Measurements from ENCODE around the gene VN1R5. TPM values are rescaled to one million over a fixed set of nuclear protein-coding genes. Genes with fewer than 3 reads are reported as not detected.

The VN1R5 gene
- total RNA-seq, 2 experiments from 2014 or later = not detected

GRCh38 chr1:247241691-247242090 lies 14.2 kb upstream of the VN1R5 start:
- CTCF ChIA-PET = no interaction called here
- no peaks in the 10 kb centered on the region for H3K36me3 Mint-ChIP-seq (ENCODE audit: low read depth)
- POLR2A ChIA-PET = no interaction called here
- no peak overlapping the region for H3K4me3 Mint-ChIP-seq
- no peak overlapping the region for H3K27ac Mint-ChIP-seq
- H3K27me3 Mint-ChIP-seq = no peaks in the 10 kb centered on the region
- no peak for DNase-seq
- H3K4me1 Mint-ChIP-seq = no peaks in the 10 kb centered on the region
- peaks cover 30% of the 10 kb centered on the region for H3K9me3 Mint-ChIP-seq

DNA sequence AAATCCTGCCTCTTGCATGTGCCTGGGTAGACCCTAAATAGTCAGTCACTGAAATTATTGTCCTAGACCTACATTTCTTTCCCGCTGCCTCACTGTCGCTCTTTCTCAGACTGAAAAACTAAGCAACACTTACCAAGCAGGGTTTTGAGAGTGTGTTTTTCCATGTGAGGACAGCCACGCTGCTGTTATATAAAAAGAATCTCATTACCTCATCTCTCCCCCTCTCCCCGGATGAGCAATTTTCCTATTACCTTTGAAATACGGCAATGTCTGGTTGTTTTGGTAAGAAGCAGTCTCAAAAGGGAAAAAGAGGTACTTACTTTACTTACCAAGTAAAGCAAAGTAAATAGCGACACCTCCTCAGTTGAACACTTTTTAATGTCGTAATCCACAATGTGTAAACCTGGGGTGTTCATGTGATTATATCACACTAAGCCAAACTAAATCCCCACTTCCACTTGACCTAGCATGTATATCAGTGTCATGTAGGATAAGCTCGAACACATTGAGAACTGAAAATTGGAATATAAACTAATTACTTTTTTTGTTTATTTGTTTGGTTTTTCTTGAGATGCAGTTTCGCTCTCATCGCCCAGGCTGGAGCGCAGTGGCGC lies 12.2 kb upstream of the VN1R5 start:
- H3K4me3 Mint-ChIP-seq = no peak overlapping the region
- no peaks in the 10 kb centered on the region for H3K27me3 Mint-ChIP-seq
- CTCF ChIA-PET = no interaction called here
- H3K9me3 Mint-ChIP-seq = peaks cover 29% of the 10 kb centered on the region
- POLR2A ChIA-PET = no interaction called here
- no peak for DNase-seq
- no peak overlapping the region for H3K27ac Mint-ChIP-seq
- H3K4me1 Mint-ChIP-seq = no peaks in the 10 kb centered on the region
- H3K36me3 Mint-ChIP-seq (ENCODE audit: low read depth) = no peaks in the 10 kb centered on the region

DNA sequence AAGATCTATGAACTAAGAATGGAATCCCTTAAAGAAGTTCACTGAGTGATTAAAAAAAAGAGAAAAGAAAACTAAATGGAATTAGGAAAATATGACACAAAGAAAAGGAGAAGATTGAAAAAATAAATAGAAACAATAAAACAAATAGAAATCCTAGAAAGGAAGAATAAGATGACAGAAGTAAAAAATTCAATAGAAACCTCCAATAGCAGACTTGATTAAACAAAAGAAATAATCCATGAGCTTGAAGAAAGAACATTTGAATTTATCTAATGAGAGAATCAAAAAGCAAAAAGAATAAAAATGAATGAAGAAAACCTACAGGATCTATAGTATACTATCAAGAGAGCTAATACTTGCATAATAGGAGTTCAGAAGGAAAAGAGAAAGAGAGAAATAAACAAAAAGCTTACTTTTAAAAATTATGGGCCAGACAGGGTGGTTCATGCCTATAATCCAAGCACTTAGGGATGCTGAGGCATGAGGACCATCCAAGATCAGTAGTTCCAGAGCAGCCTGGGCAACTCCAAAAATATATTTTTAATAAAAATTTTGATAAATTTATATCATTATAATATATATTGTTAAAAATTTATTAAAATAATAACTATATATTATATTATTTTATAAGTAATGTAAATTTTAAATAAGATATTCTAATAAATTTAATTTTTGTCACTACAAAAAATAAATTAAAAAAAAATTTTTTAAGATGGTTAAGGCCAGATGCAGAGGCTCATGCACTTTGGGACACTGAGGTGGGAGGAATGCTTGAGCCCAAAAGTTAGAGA lies 9.4 kb upstream of the VN1R5 start:
- Mint-ChIP-seq H3K36me3 (ENCODE audit: low read depth) (no peaks in the 10 kb centered on the region), H3K4me3 (no peak overlapping the region), H3K27me3 (no peaks in the 10 kb centered on the region), H3K4me1 (no peaks in the 10 kb centered on the region), H3K9me3 (peaks cover 35% of the 10 kb centered on the region), H3K27ac (no peak overlapping the region)
- no peak for DNase-seq
- POLR2A ChIA-PET = no interaction called here
- CTCF ChIA-PET = no interaction called here

DNA sequence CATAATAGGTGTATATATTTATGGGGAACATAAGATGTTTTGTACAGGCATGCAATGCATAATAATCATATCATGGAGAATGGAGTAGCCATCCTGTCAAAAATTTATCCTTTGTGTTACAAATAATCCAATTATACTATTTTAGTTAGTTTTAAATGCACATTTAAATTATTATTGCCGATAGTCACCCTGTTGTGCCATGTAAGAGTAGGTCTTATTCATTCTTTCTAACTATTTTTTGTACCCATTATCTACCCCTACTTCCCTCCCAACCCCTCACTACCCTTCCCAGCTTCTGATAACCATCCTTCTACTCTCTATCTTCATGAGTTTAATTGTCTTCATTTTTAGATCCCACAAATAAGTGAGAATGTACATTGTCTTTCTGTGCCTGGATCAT lies 8.3 kb upstream of the VN1R5 start:
- peaks cover 3% of the 10 kb centered on the region for H3K27me3 Mint-ChIP-seq
- no peaks in the 10 kb centered on the region for H3K4me1 Mint-ChIP-seq
- no peak overlapping the region for H3K4me3 Mint-ChIP-seq
- peaks cover 38% of the 10 kb centered on the region for H3K9me3 Mint-ChIP-seq
- ChIA-PET CTCF (interaction anchor here (0.6 kb wide), 1 partner anchor 228 kb away, joined by 4 read pairs; no protein-coding TSS in a partner anchor), POLR2A (no interaction called here)
- no peak for DNase-seq
- H3K36me3 Mint-ChIP-seq (ENCODE audit: low read depth) = no peaks in the 10 kb centered on the region
- H3K27ac Mint-ChIP-seq = no peak overlapping the region

- CTCF ChIA-PET = no interaction called here
- H3K9me3 Mint-ChIP-seq = peaks cover 16% of the 10 kb centered on the region
- no peak overlapping the region for H3K4me3 Mint-ChIP-seq
- POLR2A ChIA-PET = no interaction called here
- H3K27me3 Mint-ChIP-seq = no peaks in the 10 kb centered on the region
- no peaks in the 10 kb centered on the region for H3K4me1 Mint-ChIP-seq
- DNase-seq = no peak
- no peak overlapping the region for H3K27ac Mint-ChIP-seq
- peaks cover 3% of the 10 kb centered on the region for H3K36me3 Mint-ChIP-seq (ENCODE audit: low read depth)
Observed at GRCh38 chr1:247266053-247266452, 10.2 kb downstream of the VN1R5 start.

GRCh38 chr1:247268390-247269045 lies 12.6 kb downstream of the VN1R5 start:
- CTCF ChIA-PET = no interaction called here
- POLR2A ChIA-PET = no interaction called here
- H3K27ac Mint-ChIP-seq = no peak overlapping the region
- no peak for DNase-seq
- peaks cover 3% of the 10 kb centered on the region for H3K36me3 Mint-ChIP-seq (ENCODE audit: low read depth)
- no peaks in the 10 kb centered on the region for H3K27me3 Mint-ChIP-seq
- H3K4me3 Mint-ChIP-seq = no peak overlapping the region
- H3K9me3 Mint-ChIP-seq = peaks cover 18% of the 10 kb centered on the region
- no peaks in the 10 kb centered on the region for H3K4me1 Mint-ChIP-seq

- DNase-seq = no peak
- CTCF ChIA-PET = no interaction called here
- Mint-ChIP-seq H3K4me3 (no peak overlapping the region), H3K36me3 (ENCODE audit: low read depth) (peaks cover 3% of the 10 kb centered on the region), H3K4me1 (no peaks in the 10 kb centered on the region), H3K27me3 (no peaks in the 10 kb centered on the region), H3K9me3 (peaks cover 18% of the 10 kb centered on the region), H3K27ac (no peak overlapping the region)
- POLR2A ChIA-PET = interaction anchor here (0.6 kb wide), 1 partner anchor 185 kb away, joined by 3 read pairs; no protein-coding TSS in a partner anchor
Observed at GRCh38 chr1:247269133-247269532, 13.3 kb downstream of the VN1R5 start.

GRCh38 chr1:247270003-247270402 lies 14.1 kb downstream of the VN1R5 start:
- H3K4me3 Mint-ChIP-seq = no peak overlapping the region
- no peaks in the 10 kb centered on the region for H3K4me1 Mint-ChIP-seq
- peaks cover 11% of the 10 kb centered on the region for H3K9me3 Mint-ChIP-seq
- ChIA-PET CTCF (no interaction called here), POLR2A (no interaction called here)
- no peaks in the 10 kb centered on the region for H3K27me3 Mint-ChIP-seq
- H3K27ac Mint-ChIP-seq = no peak overlapping the region
- DNase-seq = no peak
- H3K36me3 Mint-ChIP-seq (ENCODE audit: low read depth) = peaks cover 3% of the 10 kb centered on the region

DNA sequence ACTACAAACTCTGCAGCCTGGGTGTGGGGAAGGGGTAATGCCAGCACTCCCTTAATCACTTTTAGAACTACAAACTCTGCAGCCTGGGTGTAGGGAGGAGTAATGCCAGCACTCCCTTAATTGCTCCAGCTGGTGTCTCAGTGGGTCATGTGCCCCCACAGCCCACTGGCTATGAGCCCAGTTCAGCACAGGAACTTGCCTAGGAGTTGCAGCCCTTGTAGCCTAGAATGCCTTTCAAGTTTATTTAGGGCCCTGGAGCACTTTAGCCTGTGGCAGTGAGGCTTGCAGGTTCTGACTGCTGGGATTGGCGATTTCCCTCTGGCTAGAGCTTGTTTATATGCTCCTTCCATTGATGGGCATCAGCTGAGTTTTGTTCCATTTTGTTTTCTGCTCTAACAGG lies 17.1 kb downstream of the VN1R5 start:
- CTCF ChIA-PET = no interaction called here
- peaks cover 8% of the 10 kb centered on the region for H3K9me3 Mint-ChIP-seq
- H3K27me3 Mint-ChIP-seq = no peaks in the 10 kb centered on the region
- no peak overlapping the region for H3K27ac Mint-ChIP-seq
- H3K36me3 Mint-ChIP-seq (ENCODE audit: low read depth) = peaks cover 3% of the 10 kb centered on the region
- H3K4me3 Mint-ChIP-seq = no peak overlapping the region
- H3K4me1 Mint-ChIP-seq = no peaks in the 10 kb centered on the region
- no peak for DNase-seq
- POLR2A ChIA-PET = no interaction called here

- H3K27me3 Mint-ChIP-seq = no peaks in the 10 kb centered on the region
- no peak overlapping the region for H3K27ac Mint-ChIP-seq
- no peak overlapping the region for H3K4me3 Mint-ChIP-seq
- H3K4me1 Mint-ChIP-seq = no peaks in the 10 kb centered on the region
- POLR2A ChIA-PET = no interaction called here
- peaks cover 3% of the 10 kb centered on the region for H3K36me3 Mint-ChIP-seq (ENCODE audit: low read depth)
- DNase-seq = no peak
- CTCF ChIA-PET = interaction anchor here (0.7 kb wide), 1 partner anchor 315 kb away, joined by 3 read pairs; no protein-coding TSS in a partner anchor
- H3K9me3 Mint-ChIP-seq = peaks cover 8% of the 10 kb centered on the region
Observed at GRCh38 chr1:247274605-247275256, 18.9 kb downstream of the VN1R5 start.

GRCh38 chr1:247277191-247277590 lies 21.3 kb downstream of the VN1R5 start:
- no peaks in the 10 kb centered on the region for H3K4me1 Mint-ChIP-seq
- POLR2A ChIA-PET = no interaction called here
- H3K9me3 Mint-ChIP-seq = no peaks in the 10 kb centered on the region
- H3K4me3 Mint-ChIP-seq = no peak overlapping the region
- no peaks in the 10 kb centered on the region for H3K27me3 Mint-ChIP-seq
- no peak overlapping the region for H3K27ac Mint-ChIP-seq
- no peak for DNase-seq
- H3K36me3 Mint-ChIP-seq (ENCODE audit: low read depth) = no peaks in the 10 kb centered on the region
- CTCF ChIA-PET = no interaction called here

DNA sequence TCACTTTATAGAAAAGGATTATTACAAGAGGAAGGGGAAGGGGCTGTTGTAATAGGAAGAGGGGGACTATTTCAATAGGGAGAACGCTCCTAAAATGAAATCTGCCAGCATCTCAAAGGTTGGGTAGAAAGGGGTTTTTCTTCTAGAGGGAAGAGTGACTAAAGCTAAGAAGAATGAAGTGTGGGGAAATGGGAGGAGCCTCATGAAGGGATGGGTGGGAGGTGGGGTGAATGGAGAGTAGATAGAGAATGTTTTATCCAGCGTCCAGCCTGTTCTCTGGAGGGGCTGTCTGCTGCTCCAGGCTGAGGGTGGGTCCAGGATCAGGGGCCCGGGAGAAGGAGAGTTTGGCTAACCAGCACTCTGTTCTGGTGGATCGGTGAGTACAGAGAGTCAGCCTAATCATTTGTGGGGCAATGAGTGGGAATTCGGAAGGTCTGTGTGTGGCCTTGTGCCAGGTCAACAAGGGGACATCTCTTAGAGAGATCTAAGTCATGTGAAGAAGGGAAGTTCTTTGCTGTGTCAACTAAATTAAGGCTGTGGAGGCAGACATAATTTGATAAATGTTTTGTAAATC lies 25.2 kb downstream of the VN1R5 start:
- ChIA-PET CTCF (no interaction called here), POLR2A (no interaction called here)
- H3K36me3 Mint-ChIP-seq (ENCODE audit: low read depth) = no peaks in the 10 kb centered on the region
- DNase-seq = no peak
- H3K4me3 Mint-ChIP-seq = no peak overlapping the region
- no peak overlapping the region for H3K27ac Mint-ChIP-seq
- H3K9me3 Mint-ChIP-seq = peaks cover 4% of the 10 kb centered on the region
- no peaks in the 10 kb centered on the region for H3K4me1 Mint-ChIP-seq
- no peaks in the 10 kb centered on the region for H3K27me3 Mint-ChIP-seq

DNA sequence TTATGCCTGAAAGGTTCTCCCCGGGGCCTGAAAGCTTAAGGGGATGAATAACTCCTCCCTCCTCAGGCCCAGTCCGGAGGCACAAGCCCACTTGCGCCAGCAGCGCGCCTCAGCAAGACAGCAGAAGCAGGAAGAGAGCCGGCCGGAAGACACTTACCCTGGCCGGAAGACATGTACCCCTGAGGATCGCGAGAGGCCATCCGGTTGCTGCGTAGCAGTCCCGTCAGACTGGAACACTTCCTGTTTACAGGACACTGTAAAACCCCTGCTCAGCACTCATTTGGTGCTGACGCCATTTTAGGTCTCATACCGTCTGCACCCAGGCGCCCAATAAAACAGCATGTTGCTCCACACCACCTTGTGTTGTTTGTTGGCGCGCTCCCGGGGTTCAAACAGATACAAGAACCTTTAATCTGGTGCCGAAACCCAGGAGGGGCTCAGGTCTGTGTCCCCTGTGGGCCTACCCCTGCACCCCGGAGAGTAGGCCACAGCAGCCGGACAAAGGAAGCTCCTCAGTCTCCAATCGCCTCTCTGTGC lies 30.3 kb downstream of the VN1R5 start:
- H3K9me3 Mint-ChIP-seq = peaks cover 16% of the 10 kb centered on the region
- CTCF ChIA-PET = no interaction called here
- no peak overlapping the region for H3K4me3 Mint-ChIP-seq

More for the DNA sequence above, 30.3 kb downstream of the VN1R5 start:
- Mint-ChIP-seq H3K4me1 (no peaks in the 10 kb centered on the region), H3K27ac (no peak overlapping the region), H3K36me3 (ENCODE audit: low read depth) (no peaks in the 10 kb centered on the region), H3K27me3 (no peaks in the 10 kb centered on the region)
- POLR2A ChIA-PET = no interaction called here
- DNase-seq = no peak

Measured in activated CD4-positive, alpha-beta T cell treated with anti-CD3 and anti-CD28 coated beads, Interleukin-2, amount 10 ng/mL, durations not matched to agents 7 days and 5 days (primary cell).